Effector memory CD4-positive, alpha-beta T cell (primary cell): ENCODE results near the gene IL15RA.
A peak's percentile ranks its signal among the peaks of the same experiment; 100 is the strongest.

Experiments
- DNase-seq, 3 donors: peaks; one replicate each; pipeline ENCODE4 v3.0.0-alpha.2; 2020
- H3K27ac ChIP-seq: 2 replicates; pipeline ENCODE4 v1.7.0; 2013; ENCODE audit warnings: mild to moderate bottlenecking, low read length, moderate library complexity; ENCODE audit not compliant: insufficient read depth, poor library complexity, severe bottlenecking
- H3K27me3 ChIP-seq: replicated peaks from 2 replicates; pipeline ENCODE4 v1.7.0; 2013; ENCODE audit warnings: mild to moderate bottlenecking, low read length; ENCODE audit not compliant: insufficient read depth, control insufficient read depth, poor library complexity, severe bottlenecking
- H3K36me3 ChIP-seq: 2 replicates; pipeline ENCODE4 v1.7.0; 2013; ENCODE audit warnings: mild to moderate bottlenecking, low read length, moderate library complexity; ENCODE audit not compliant: control insufficient read depth, insufficient read depth
- H3K4me1 ChIP-seq: 2 replicates; pipeline ENCODE4 v1.7.0; 2013; ENCODE audit warnings: low read length, mild to moderate bottlenecking; ENCODE audit not compliant: control insufficient read depth, insufficient read depth, poor library complexity, severe bottlenecking
- H3K4me3 ChIP-seq: 2 replicates; pipeline ENCODE4 v1.7.0; 2013; ENCODE audit warnings: low read length, low read depth, mild to moderate bottlenecking; ENCODE audit not compliant: insufficient read depth, poor library complexity, severe bottlenecking
- H3K9me3 ChIP-seq: 2 replicates; pipeline ENCODE4 v1.7.0; 2013; ENCODE audit warnings: mild to moderate bottlenecking, low read length, moderate library complexity; ENCODE audit not compliant: control insufficient read depth

Gene IL15RA

GRCh38 chr10:6017781-6018354, 40.5 kb upstream of the IL15RA start:
- Histone ChIP-seq H3K4me1 (peaks cover 14% of the 10 kb centered on the region), H3K36me3 (peaks cover 65% of the 10 kb centered on the region), H3K9me3 (no peaks in the 10 kb centered on the region), H3K27me3 (no peaks in the 10 kb centered on the region), H3K27ac (no peak overlapping the region), H3K4me3 (no peak overlapping the region)
- no peak for DNase-seq

- Histone ChIP-seq H3K9me3 (no peaks in the 10 kb centered on the region), H3K27me3 (no peaks in the 10 kb centered on the region), H3K4me1 (peaks cover 14% of the 10 kb centered on the region), H3K36me3 (peaks cover 49% of the 10 kb centered on the region), H3K27ac (peak overlapping the region; percentile 80), H3K4me3 (no peak overlapping the region)
- DNase-seq, result peak; percentile 46 to 62 (median 51)
These were observed 37.0 kb upstream of the IL15RA start for GRCh38 chr10:6014241-6014761.

GRCh38 chr10:6013413-6014192, 36.3 kb upstream of the IL15RA start:
- Histone ChIP-seq H3K9me3 (no peaks in the 10 kb centered on the region), H3K27ac (peak overlapping the region; percentile 80), H3K36me3 (peaks cover 42% of the 10 kb centered on the region), H3K4me1 (peaks cover 14% of the 10 kb centered on the region), H3K4me3 (no peak overlapping the region), H3K27me3 (no peaks in the 10 kb centered on the region)
- DNase-seq, result no peak

- peaks cover 31% of the 10 kb centered on the region for H3K36me3 ChIP-seq
These were observed 35.0 kb upstream of the IL15RA start for GRCh38 chr10:6012121-6012905.

GRCh38 chr10:6011558-6011957, 34.2 kb upstream of the IL15RA start:
- no peaks in the 10 kb centered on the region for H3K9me3 ChIP-seq
- peaks cover 14% of the 10 kb centered on the region for H3K4me1 ChIP-seq
- DNase-seq, result no peak
- H3K27me3 ChIP-seq, result no peaks in the 10 kb centered on the region
- no peak overlapping the region for H3K27ac ChIP-seq
- no peak overlapping the region for H3K4me3 ChIP-seq
- peaks cover 24% of the 10 kb centered on the region for H3K36me3 ChIP-seq

More at GRCh38 chr10:6012121-6012905, 35.0 kb upstream of the IL15RA start:
- Histone ChIP-seq H3K27ac (no peak overlapping the region), H3K27me3 (no peaks in the 10 kb centered on the region), H3K4me3 (no peak overlapping the region), H3K4me1 (peaks cover 14% of the 10 kb centered on the region), H3K9me3 (no peaks in the 10 kb centered on the region)
- DNase-seq, result no peak

- Histone ChIP-seq H3K27ac (no peak overlapping the region), H3K9me3 (no peaks in the 10 kb centered on the region), H3K4me1 (peaks cover 14% of the 10 kb centered on the region), H3K36me3 (peaks cover 18% of the 10 kb centered on the region), H3K4me3 (no peak overlapping the region), H3K27me3 (no peaks in the 10 kb centered on the region)
- no peak for DNase-seq
These were observed 33.2 kb upstream of the IL15RA start for GRCh38 chr10:6010569-6010968.

GRCh38 chr10:6009961-6010360, 32.6 kb upstream of the IL15RA start:
- Histone ChIP-seq H3K4me3 (no peak overlapping the region), H3K9me3 (no peaks in the 10 kb centered on the region), H3K4me1 (peaks cover 12% of the 10 kb centered on the region), H3K27me3 (no peaks in the 10 kb centered on the region), H3K36me3 (peaks cover 14% of the 10 kb centered on the region), H3K27ac (no peak overlapping the region)
- no peak for DNase-seq

- Histone ChIP-seq H3K36me3 (peaks cover 14% of the 10 kb centered on the region), H3K4me1 (peaks cover 4% of the 10 kb centered on the region), H3K27ac (no peak overlapping the region), H3K27me3 (no peaks in the 10 kb centered on the region), H3K4me3 (no peak overlapping the region), H3K9me3 (no peaks in the 10 kb centered on the region)
- DNase-seq, result no peak
These were observed 31.8 kb upstream of the IL15RA start for GRCh38 chr10:6009150-6009549.

- no peak overlapping the region for H3K27ac ChIP-seq
- H3K36me3 ChIP-seq, result peaks cover 14% of the 10 kb centered on the region
- no peaks in the 10 kb centered on the region for H3K9me3 ChIP-seq
- no peak for DNase-seq
- no peaks in the 10 kb centered on the region for H3K27me3 ChIP-seq
- no peaks in the 10 kb centered on the region for H3K4me1 ChIP-seq
- H3K4me3 ChIP-seq, result no peak overlapping the region
These were observed 31.3 kb upstream of the IL15RA start for GRCh38 chr10:6008497-6009142.
